GM12865 (cell line): ENCODE measurements around the gene TMEM132C.

Source experiments
- DNase-seq: peaks from one replicate; pipeline ENCODE4 v3.0.0; 2010; ENCODE audit warnings: low read depth
- H3K4me3 ChIP-seq: 2 replicates; pipeline ENCODE4 v1.5.1; 2011; ENCODE audit warnings: mild to moderate bottlenecking, low read depth, low read length, control low read depth
- CTCF ChIP-seq: IDR thresholded peaks from 2 replicates; pipeline ENCODE4 v1.5.1; 2011; ENCODE audit warnings: low read length, control low read depth, low read depth, inconsistent platforms; ENCODE audit not compliant: insufficient read depth; ENCODE audit errors: missing control alignments

Gene TMEM132C

GRCh38 chr12:128356547-128356946 is 89.6 kb downstream of the TMEM132C start:
- no peak overlapping the region for H3K4me3 ChIP-seq
- TF ChIP-seq CTCF: no peak
- no peak for DNase-seq

- no peak for DNase-seq
- no peak overlapping the region for H3K4me3 ChIP-seq
- TF ChIP-seq CTCF: no peak
Measured at GRCh38 chr12:128361400-128361995, 94.5 kb downstream of the TMEM132C start.

- H3K4me3 ChIP-seq: no peak overlapping the region
- TF ChIP-seq CTCF: no peak
- DNase-seq: no peak
Measured at GRCh38 chr12:128365032-128365431, 98.1 kb downstream of the TMEM132C start.

GRCh38 chr12:128365651-128366231 is 98.8 kb downstream of the TMEM132C start:
- no peak for DNase-seq
- no peak for TF ChIP-seq CTCF
- no peak overlapping the region for H3K4me3 ChIP-seq

GRCh38 chr12:128367961-128368360 is 101.0 kb downstream of the TMEM132C start:
- no peak for TF ChIP-seq CTCF
- no peak overlapping the region for H3K4me3 ChIP-seq
- DNase-seq: no peak

GRCh38 chr12:128381541-128381940 is 114.6 kb downstream of the TMEM132C start:
- no peak for DNase-seq
- no peak for TF ChIP-seq CTCF
- H3K4me3 ChIP-seq: no peak overlapping the region

GRCh38 chr12:128381946-128382345 is 115.0 kb downstream of the TMEM132C start:
- DNase-seq: no peak
- no peak overlapping the region for H3K4me3 ChIP-seq
- TF ChIP-seq CTCF: no peak
